ENCODE results near the gene BRAP. TPM values are rescaled to one million over a fixed set of nuclear protein-coding genes. Genes with fewer than 3 reads are reported as not detected.
A peak's percentile ranks its signal among the peaks of the same experiment; 100 is the strongest.
"Not testable (repeated sequence)": the region's sequence is repeated elsewhere in the genome, so short reads cannot be mapped to it uniquely, and the experiment has no call there.

Gene BRAP
- total and polyA plus RNA-seq, 12 donors: 5.9 to 18.5 (median 14.4) TPM

DNA sequence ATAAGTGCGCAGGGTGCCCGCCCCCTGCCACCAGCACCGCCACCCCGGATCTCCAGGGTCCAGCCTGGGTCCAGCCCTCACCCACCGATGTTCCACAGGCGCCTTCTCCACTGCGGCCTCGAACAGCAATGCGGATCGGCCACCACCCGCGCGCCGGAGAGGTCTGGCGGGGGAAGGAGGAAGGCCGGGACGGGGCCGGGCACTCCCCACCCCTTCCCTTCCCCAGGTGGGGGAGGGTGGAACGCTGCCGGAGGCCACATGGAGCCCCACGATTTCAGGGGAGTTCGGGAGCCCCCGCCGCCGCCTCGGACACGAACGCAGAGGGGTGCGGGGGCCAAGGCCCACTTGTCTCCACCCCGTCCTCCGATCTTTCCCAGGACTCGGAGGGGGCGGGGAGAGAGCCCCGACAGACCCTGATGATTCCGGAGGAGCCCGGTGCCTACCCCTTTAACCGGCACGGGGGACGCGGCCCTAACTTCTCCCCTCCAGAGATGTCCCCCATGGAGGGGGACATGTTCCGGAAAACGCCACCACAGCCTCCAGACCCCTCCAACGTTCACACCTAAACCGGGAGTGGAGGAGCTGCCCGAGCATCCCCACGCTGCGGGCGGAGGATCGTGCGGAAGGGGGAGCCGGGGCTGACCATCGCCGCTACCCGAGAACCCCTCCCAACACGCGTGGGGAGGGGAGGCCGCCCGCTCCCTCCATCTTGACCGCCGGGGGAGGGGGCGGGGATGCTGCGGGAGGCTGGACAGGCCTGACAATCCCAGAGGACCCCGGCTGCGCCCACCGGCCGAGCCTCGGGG lies 87.7 kb downstream of the BRAP start:
- Histone ChIP-seq H3K36me3 (no peaks in the 10 kb centered on the region), H3K4me3 (peak overlapping the region; percentile 78 to 97 (median 92)), H3K27me3 (no peaks in the 10 kb centered on the region), H3K27ac (peak overlapping the region; percentile 93 to 100 (median 99)), H3K4me1 (peaks cover 4 to 52% (median 45%) of the 10 kb centered on the region in 9 donors), H3K9me3 (no peaks in the 10 kb centered on the region)
- intact Hi-C loops (cut with DNase I): loop anchor here in 2 of 10 donors (5.0 kb wide), 2 partner anchors 36 to 39 kb away; no protein-coding TSS in a partner anchor
- DNase-seq: peak; percentile 50 to 53
- whole genome bisulfite sequencing, 2 donors: 1% methylated on average over 62 to 65 of the region's 67 CpGs
- TF ChIP-seq, protein P1, sequence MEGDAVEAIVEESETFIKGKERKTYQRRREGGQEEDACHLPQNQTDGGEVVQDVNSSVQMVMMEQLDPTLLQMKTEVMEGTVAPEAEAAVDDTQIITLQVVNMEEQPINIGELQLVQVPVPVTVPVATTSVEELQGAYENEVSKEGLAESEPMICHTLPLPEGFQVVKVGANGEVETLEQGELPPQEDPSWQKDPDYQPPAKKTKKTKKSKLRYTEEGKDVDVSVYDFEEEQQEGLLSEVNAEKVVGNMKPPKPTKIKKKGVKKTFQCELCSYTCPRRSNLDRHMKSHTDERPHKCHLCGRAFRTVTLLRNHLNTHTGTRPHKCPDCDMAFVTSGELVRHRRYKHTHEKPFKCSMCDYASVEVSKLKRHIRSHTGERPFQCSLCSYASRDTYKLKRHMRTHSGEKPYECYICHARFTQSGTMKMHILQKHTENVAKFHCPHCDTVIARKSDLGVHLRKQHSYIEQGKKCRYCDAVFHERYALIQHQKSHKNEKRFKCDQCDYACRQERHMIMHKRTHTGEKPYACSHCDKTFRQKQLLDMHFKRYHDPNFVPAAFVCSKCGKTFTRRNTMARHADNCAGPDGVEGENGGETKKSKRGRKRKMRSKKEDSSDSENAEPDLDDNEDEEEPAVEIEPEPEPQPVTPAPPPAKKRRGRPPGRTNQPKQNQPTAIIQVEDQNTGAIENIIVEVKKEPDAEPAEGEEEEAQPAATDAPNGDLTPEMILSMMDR (IDR thresholded peaks at IDR 0.05): no peak
- peak; percentile 30 to 77 (median 63) for ATAC-seq

DNA sequence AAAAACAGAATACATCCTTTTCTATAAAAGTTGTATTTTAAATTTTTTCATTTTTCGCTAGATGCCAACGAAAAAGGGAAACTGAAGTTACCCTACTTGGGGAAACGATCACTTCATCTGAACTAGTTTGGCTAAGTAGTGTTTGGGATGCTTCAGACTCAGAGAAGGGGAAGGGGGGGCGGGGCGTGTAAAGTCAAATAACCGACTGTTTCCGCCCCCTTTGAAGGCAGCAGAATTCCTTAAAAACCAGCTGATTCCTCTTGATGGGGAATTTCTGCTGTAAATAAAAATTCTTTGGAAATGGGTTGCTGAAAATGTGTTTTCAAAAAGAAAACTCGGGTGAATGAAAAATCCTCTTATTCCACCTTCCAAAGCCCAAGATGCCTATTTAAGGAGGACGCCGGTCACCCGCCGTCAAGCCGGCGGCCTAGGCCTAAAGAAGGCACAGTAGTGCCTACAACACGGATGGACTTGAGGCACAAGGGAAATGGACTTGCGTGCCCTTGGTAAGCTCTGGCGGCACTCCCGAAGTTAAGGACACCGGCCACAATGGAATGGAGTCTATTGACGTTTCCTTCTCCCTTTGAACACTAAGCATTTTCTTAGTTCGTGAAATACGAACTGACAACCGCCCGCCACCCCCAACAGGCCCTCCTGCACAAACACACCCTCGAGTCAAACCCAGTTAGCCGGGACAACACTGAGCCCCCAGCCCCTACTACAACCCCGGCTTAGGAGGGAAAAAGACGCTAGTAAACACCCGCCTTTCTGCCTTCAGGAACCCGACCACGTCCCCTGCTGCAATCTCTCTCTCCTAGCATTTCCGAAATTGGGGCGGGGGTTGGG lies 88.5 kb downstream of the BRAP start:
- Histone ChIP-seq H3K4me3 (peak overlapping the region; percentile 78 to 97 (median 92)), H3K27me3 (no peaks in the 10 kb centered on the region), H3K27ac (peak overlapping the region; percentile 93 to 100 (median 99)), H3K4me1 (peaks cover 4 to 57% (median 45%) of the 10 kb centered on the region in 9 donors), H3K9me3 (no peaks in the 10 kb centered on the region), H3K36me3 (no peaks in the 10 kb centered on the region)
- peak; percentile 33 to 48 for DNase-seq
- TF ChIP-seq, protein P1 (IDR thresholded peaks at IDR 0.05): no peak
- intact Hi-C loops (cut with DNase I): loop anchor here in 2 of 10 donors (5.0 kb wide), 2 partner anchors 35 to 40 kb away; no protein-coding TSS in a partner anchor
- peak; percentile 15 to 71 (median 60) for ATAC-seq
- WGBS, 2 donors: 2 to 3% methylated on average over 33 of the region's 33 CpGs

DNA sequence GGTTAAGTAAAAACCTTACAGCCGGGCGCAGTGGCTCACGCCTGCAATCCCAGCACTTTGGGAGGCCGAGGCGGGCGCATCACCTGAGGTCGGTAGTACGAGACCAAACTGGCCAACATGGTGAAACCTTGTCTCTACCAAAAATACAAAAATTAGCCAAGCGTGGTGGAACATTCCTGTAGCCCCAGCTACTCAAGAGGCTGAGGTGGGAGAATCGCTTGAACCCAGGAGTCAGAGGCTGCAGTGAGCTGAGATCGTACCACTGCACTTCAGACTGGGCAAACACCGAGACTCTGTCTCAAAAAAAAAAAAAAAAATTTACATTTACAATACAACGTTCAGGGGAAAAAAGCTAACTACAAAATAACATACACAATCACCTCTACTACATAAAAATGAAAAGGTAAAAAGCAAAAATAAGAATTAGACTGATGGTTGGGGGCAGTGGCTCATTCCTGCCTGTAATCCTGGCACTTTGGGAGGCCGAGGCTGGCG lies 90.4 kb downstream of the BRAP start:
- not testable (repeated sequence) for DNase-seq, H3K36me3 ChIP-seq, H3K27me3 ChIP-seq, H3K4me3 ChIP-seq, ATAC-seq, H3K9me3 ChIP-seq
- peak overlapping the region in 1 of 10 donors; percentile 9 for H3K27ac ChIP-seq
- WGBS, 2 donors: 79 to 81% methylated on average over 15 of the region's 15 CpGs
- intact Hi-C loops (cut with DNase I): loop anchor here in 2 of 10 donors (5.0 kb wide), 2 partner anchors 33 to 42 kb away; no protein-coding TSS in a partner anchor
- peaks cover 4 to 65% (median 47%) of the 10 kb centered on the region in 9 donors for H3K4me1 ChIP-seq

Other genes starting within 250 kb of the BRAP start
- 10 to 100 TPM; 47.9 to 69.9 (median 55.2) TPM for gene ATXN2, start 86.6 kb downstream of the BRAP start, total RNA-seq
- gene ATXN2, start 86.6 kb downstream of the BRAP start, polyA plus RNA-seq: 10 to 100 TPM; 18.8 to 49.4 TPM
- gene ACAD10, start 97 bp upstream of the BRAP start, total RNA-seq: 10 to 100 TPM; 20.3 to 43.4 (median 35.6) TPM
- gene ACAD10, start 97 bp upstream of the BRAP start, polyA plus RNA-seq: 10 to 100 TPM in 1 of 2 donors, 1 to 10 TPM in 1; 7.8 to 35.5 TPM
- 100 to 1,000 TPM; 240 to 403 (median 348) TPM for gene ALDH2, start 81.0 kb upstream of the BRAP start, total RNA-seq
- 100 to 1,000 TPM in 1 of 2 donors, 10 to 100 TPM in 1; 60.6 to 151 TPM for gene ALDH2, start 81.0 kb upstream of the BRAP start, polyA plus RNA-seq
- gene MAPKAPK5, start 156.3 kb upstream of the BRAP start, total RNA-seq: 10 to 100 TPM; 22.1 to 28.6 (median 23.6) TPM
- 10 to 100 TPM in 1 of 2 donors, 1 to 10 TPM in 1; 9.1 to 22.6 TPM for gene MAPKAPK5, start 156.3 kb upstream of the BRAP start, polyA plus RNA-seq